NB4 (cell line): ENCODE results near the gene ACTN3.
"Not testable (repeated sequence)": the region's sequence is repeated elsewhere in the genome, so short reads cannot be mapped to it uniquely, and the experiment has no call there.

Source experiments
- DNase-seq: peaks from one replicate; pipeline ENCODE4 v3.0.0; 2010; ENCODE audit warnings: low read depth
- H3K4me3 ChIP-seq: one replicate; pipeline ENCODE4 v1.5.1; 2011; ENCODE audit warnings: mild to moderate bottlenecking, low read depth, low read length, moderate library complexity
- MYC ChIP-seq: IDR thresholded peaks from 2 replicates; pipeline ENCODE4 v1.6.1; 2011; ENCODE audit warnings: low read depth, low read length
- POLR2A ChIP-seq: IDR thresholded peaks from 2 replicates; pipeline ENCODE4 v1.6.1; 2011; ENCODE audit warnings: mild to moderate bottlenecking; ENCODE audit not compliant: insufficient read length; ENCODE audit errors: extremely low read depth
- TF ChIP-seq, protein P1 (sequence below): IDR thresholded peaks from one replicate; pipeline ENCODE4 v1.5.1; 2012; ENCODE audit warnings: low read depth, low read length
- TF ChIP-seq, protein P2 (sequence below): IDR thresholded peaks from 2 replicates; pipeline ENCODE4 v1.6.1; 2011; ENCODE audit warnings: low read depth, low read length

The ACTN3 gene

GRCh38 chr11:66603072-66603471 lies 56.4 kb downstream of the ACTN3 start:
- no peak for DNase-seq
- H3K4me3 ChIP-seq = no peak overlapping the region
- TF ChIP-seq, protein P1, sequence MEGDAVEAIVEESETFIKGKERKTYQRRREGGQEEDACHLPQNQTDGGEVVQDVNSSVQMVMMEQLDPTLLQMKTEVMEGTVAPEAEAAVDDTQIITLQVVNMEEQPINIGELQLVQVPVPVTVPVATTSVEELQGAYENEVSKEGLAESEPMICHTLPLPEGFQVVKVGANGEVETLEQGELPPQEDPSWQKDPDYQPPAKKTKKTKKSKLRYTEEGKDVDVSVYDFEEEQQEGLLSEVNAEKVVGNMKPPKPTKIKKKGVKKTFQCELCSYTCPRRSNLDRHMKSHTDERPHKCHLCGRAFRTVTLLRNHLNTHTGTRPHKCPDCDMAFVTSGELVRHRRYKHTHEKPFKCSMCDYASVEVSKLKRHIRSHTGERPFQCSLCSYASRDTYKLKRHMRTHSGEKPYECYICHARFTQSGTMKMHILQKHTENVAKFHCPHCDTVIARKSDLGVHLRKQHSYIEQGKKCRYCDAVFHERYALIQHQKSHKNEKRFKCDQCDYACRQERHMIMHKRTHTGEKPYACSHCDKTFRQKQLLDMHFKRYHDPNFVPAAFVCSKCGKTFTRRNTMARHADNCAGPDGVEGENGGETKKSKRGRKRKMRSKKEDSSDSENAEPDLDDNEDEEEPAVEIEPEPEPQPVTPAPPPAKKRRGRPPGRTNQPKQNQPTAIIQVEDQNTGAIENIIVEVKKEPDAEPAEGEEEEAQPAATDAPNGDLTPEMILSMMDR = no peak
- no peak for TF ChIP-seq POLR2A
- TF ChIP-seq MYC = no peak
- TF ChIP-seq, protein P2, sequence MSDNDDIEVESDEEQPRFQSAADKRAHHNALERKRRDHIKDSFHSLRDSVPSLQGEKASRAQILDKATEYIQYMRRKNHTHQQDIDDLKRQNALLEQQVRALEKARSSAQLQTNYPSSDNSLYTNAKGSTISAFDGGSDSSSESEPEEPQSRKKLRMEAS = no peak

DNA sequence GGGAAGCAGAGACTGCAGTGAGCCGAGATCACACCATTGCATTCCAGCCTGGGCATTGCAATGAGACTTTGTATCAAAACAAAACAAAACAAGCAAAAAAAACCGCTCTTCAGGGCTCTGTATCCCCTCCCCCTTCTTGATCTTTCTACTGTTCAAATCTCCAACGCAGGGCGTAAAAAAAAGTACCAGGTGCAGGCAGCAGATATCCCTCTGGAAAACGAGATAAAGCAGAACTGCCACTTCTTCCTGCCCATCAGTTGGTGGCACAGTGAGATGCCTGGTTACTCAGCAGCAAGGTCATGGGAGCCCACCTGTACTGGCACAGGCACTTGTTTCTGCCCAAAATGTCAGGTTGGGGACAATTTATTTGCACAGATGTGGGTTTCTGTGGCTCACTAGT lies 57.5 kb downstream of the ACTN3 start:
- no peak overlapping the region for H3K4me3 ChIP-seq
- TF ChIP-seq, protein P1 = no peak
- TF ChIP-seq POLR2A (no peak), MYC (no peak)
- TF ChIP-seq, protein P2 = no peak
- DNase-seq = no peak

- not testable (repeated sequence) for DNase-seq, H3K4me3 ChIP-seq
These were observed 59.9 kb downstream of the ACTN3 start for GRCh38 chr11:66606608-66607007.

DNA sequence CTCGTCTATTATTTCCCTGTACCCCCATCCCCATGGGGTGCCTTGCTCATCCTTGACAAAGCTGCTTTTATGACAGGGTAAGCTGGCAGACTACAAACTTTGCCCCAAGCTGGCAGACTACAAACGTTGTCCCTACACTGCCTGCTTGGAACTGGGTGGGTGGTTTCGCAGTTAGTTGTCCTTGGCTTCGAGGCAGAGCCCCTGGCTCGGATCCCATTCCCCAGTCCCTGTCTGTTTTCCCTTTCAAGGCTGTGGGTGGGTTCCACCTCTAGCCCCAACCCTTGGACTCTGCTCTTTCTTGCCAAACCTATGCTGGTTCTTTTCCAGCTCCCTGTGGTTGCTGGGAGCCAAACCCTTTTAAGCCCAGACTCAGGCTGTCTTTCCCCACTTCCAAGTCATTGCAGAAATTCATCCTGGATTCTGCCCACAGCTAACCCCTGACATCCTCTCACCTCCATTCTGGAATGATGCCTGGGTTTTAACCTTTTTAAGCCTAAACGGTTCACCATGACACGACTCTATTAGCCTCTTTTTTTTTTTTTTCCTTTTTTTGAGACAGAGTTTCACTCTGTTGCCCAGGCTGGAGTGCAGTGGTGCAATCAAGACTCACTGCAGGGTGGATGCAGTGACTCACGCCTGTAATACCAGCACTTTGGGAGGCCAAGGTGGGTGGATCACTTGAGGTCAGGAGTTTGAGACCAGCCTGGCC lies 60.6 kb downstream of the ACTN3 start:
- DNase-seq = no peak

GRCh38 chr11:66609721-66610617 lies 63.3 kb downstream of the ACTN3 start:
- DNase-seq = no peak
- no peak overlapping the region for H3K4me3 ChIP-seq
- TF ChIP-seq MYC (no peak), POLR2A (no peak)
- TF ChIP-seq, protein P1 = no peak
- TF ChIP-seq, protein P2 = no peak

More for the DNA sequence above, 60.6 kb downstream of the ACTN3 start:
- TF ChIP-seq, protein P1 = no peak
- TF ChIP-seq MYC (no peak), POLR2A (no peak)
- TF ChIP-seq, protein P2 = no peak
- H3K4me3 ChIP-seq = no peak overlapping the region

GRCh38 chr11:66612458-66612857 lies 65.8 kb downstream of the ACTN3 start:
- no peak for DNase-seq

More at GRCh38 chr11:66612458-66612857, 65.8 kb downstream of the ACTN3 start:
- TF ChIP-seq, protein P2 = no peak
- TF ChIP-seq, protein P1 = no peak
- TF ChIP-seq MYC = no peak
- TF ChIP-seq POLR2A = no peak
- no peak overlapping the region for H3K4me3 ChIP-seq
